NB4 (cell line): Measurements from ENCODE around the gene CXCL6.

Experiments
- CTCF ChIP-seq: IDR thresholded peaks from one replicate; pipeline ENCODE4 v1.5.1; 2012; ENCODE audit warnings: low read depth, low read length
- POLR2A ChIP-seq: IDR thresholded peaks from 2 replicates; pipeline ENCODE4 v1.6.1; 2011; ENCODE audit warnings: mild to moderate bottlenecking; ENCODE audit not compliant: insufficient read length; ENCODE audit errors: extremely low read depth

GRCh38 chr4:73814679-73815078 is 21.8 kb upstream of the CXCL6 start:
- TF ChIP-seq POLR2A (no peak), CTCF (no peak)
